ENCODE data around the gene PHTF1. TPM values are rescaled to one million over a fixed set of nuclear protein-coding genes. Genes with fewer than 3 reads are reported as not detected.

Gene PHTF1
- total RNA-seq, result 44.7 and 54.6 TPM in 2 replicates

DNA sequence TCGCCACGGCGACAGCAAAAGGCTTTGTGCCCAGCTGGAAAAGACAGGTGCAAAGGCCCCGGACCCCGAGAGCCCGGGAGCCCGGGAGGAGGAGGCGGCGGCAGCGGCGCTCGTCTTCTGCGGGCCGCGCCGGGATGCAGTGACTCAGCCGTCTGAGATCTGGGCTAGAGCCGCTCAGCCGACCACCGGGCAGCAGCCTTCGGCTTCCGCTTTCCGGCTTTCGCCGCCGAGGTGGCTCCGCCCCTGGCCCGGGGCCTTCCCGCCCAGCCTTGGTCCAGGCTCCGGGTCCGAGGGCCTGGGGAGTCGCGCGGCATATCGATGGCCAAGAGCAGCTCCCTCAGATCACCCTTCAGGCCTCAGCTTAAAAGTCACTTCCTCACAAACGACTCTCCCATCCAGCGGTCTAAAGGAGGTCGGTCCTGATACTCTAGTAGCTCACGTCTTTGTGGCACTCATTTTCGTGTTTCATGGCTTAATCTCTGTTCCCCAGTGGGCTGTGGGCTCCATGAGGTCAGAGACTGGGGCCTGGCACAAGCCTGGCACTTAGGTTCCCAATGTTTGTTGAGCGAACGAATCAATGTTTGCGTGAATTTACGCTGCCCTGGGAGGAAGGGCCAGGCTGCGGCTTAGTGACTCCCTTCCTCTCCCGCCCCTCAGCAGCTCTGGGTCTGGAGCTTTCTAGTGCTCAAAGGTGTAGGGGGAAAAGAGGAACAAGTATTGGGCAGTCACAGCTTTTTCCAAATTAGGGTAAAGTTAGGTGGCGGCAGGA, at the start of gene PHTF1:
TSS of gene PHTF1 (minus strand) at position 154 of the 769 bp plus-strand sequence. CDS start 783 bp downstream, outside the sequence.

Other genes starting within 250 kb of the PHTF1 start
- 15.6 and 19.3 TPM in 2 replicates for gene RSBN1, start 53.0 kb upstream of the PHTF1 start, total RNA-seq
- under 0.01 and 0.67 TPM in 2 replicates for gene PTPN22, start 112.2 kb upstream of the PHTF1 start, total RNA-seq
- gene BCL2L15, start 128.1 kb upstream of the PHTF1 start, total RNA-seq, result 0.19 and 0.33 TPM in 2 replicates
- gene AP4B1, start 145.3 kb upstream of the PHTF1 start, total RNA-seq, result 20.6 and 24.8 TPM in 2 replicates
- gene DCLRE1B, start 145.8 kb upstream of the PHTF1 start, total RNA-seq, result 6.5 and 9.2 TPM in 2 replicates
- gene HIPK1, start 169.8 kb upstream of the PHTF1 start, total RNA-seq, result 36.3 and 39.0 TPM in 2 replicates
- 3.7 and 4.6 TPM in 2 replicates for gene OLFML3, start 220.0 kb upstream of the PHTF1 start, total RNA-seq